Spinal cord (tissue), 10 donors: ENCODE results near the gene PEX10. TPM values are rescaled to one million over a fixed set of nuclear protein-coding genes. Genes with fewer than 3 reads are reported as not detected.

ENCODE experiments used
- DNase-seq, 6 donors: peaks; one replicate each; pipeline versions ENCODE4 v3.0.0 to v3.0.0-alpha.2; 2013 to 2015; ENCODE audit warnings: low spot score in 6 of 6, low read depth in 4 of 6
- H3K27ac ChIP-seq: one replicate; pipeline ENCODE4 v1.5.1; 2013; ENCODE audit warnings: low read depth, low read length, control low read depth
- H3K27me3 ChIP-seq: one replicate; pipeline ENCODE4 v1.6.1; 2013; ENCODE audit warnings: low read length; ENCODE audit not compliant: control insufficient read depth, insufficient read depth
- H3K36me3 ChIP-seq: one replicate; pipeline ENCODE4 v1.6.1; 2013; ENCODE audit warnings: low read length; ENCODE audit not compliant: control insufficient read depth, insufficient read depth
- H3K4me1 ChIP-seq: one replicate; pipeline ENCODE4 v1.6.1; 2013; ENCODE audit warnings: low read length; ENCODE audit not compliant: control insufficient read depth, insufficient read depth
- H3K4me3 ChIP-seq: one replicate; pipeline ENCODE4 v1.5.1; 2013; ENCODE audit warnings: low read depth, low read length, control low read depth
- H3K9me3 ChIP-seq: one replicate; pipeline ENCODE4 v1.6.1; 2013; ENCODE audit warnings: low read length; ENCODE audit not compliant: control insufficient read depth, insufficient read depth
- WGBS: methylation state at CpG from one replicate; pipeline ENCODE4 v1.1.5; 2013; ENCODE audit warnings: missing lambda C conversion rate; ENCODE audit not compliant: insufficient coverage; 5-methylcytosine and 5-hydroxymethylcytosine counted together
- polyA plus RNA-seq, 2 donors: library from polyadenylated mRNA; unstranded; fragments of 120-200 nt; gene quantifications; one replicate each; pipeline ENCODE4 v1.2.1, GENCODE V29; 2013; ENCODE audit not compliant: insufficient read length in 2 of 2
- total RNA-seq, 2 donors: library from RNA; depleted of rRNA in 1 of 2; stranded (reverse); fragments of 120-200 nt in 1 of 2; fragments of >200 nt in 1 of 2; gene quantifications; one replicate each; pipeline versions ENCODE4 v1.2.3 to v1.2.4, GENCODE V29; 2013 to 2014
- donor health status: healthy.

The PEX10 gene
- total and polyA plus RNA-seq, 4 donors = 17.7 to 36.9 (median 31.7) TPM

DNA sequence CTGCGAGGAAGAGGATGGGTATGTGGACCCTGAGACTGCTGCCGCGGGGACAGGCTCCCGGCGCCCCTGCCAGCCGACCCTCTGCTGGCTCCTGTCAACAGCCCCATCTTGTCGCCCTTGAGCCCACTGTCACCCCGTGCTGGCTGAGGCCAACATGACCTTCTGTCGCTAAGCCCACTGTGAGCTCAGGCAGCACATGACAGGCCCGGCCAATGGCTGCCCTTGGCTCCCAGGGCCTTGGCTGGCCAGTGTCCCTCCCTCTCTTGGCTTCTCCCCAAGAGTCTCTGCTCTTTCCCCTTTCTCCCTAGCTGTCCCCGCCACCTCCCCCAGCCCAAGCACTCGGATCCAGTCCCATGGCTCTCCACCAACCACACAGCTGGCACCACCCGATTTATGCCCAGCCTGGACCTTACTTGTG, 3.5 kb downstream of the PEX10 start:
- no peak overlapping the region for H3K27ac ChIP-seq

DNA sequence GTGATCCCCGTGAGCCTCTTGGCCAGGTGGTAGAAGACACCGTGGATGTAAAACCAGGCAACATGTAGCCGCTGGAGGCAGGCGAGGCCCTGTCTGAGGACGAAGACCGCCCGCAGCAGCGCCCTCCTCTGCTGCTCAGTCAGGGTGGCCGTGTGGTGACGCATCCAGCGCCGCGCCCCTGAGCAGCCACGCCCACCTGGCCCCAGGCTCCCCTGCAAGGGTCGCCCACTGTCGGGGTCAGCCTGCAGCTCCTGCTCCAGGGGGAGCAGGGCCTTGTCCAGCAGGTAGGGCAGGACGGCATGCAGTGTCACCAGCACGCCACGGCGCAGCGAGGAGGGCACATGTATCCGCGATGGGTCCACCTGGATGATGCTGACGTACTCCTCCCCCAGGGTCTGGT, 3.9 kb downstream of the PEX10 start:
- Histone ChIP-seq H3K36me3 (peaks cover 73% of the 10 kb centered on the region), H3K4me3 (no peak overlapping the region), H3K9me3 (no peaks in the 10 kb centered on the region), H3K27ac (no peak overlapping the region), H3K4me1 (peaks cover 17% of the 10 kb centered on the region), H3K27me3 (no peaks in the 10 kb centered on the region)
- 93% methylated on average over 24 of the region's 24 CpGs for WGBS
- DNase-seq = no peak

More for the DNA sequence above, 3.5 kb downstream of the PEX10 start:
- no peak overlapping the region for H3K4me3 ChIP-seq
- 85% methylated on average over 13 of the region's 13 CpGs for WGBS
- peaks cover 21% of the 10 kb centered on the region for H3K4me1 ChIP-seq
- peaks cover 69% of the 10 kb centered on the region for H3K36me3 ChIP-seq
- DNase-seq = no peak
- no peaks in the 10 kb centered on the region for H3K9me3 ChIP-seq
- no peaks in the 10 kb centered on the region for H3K27me3 ChIP-seq

DNA sequence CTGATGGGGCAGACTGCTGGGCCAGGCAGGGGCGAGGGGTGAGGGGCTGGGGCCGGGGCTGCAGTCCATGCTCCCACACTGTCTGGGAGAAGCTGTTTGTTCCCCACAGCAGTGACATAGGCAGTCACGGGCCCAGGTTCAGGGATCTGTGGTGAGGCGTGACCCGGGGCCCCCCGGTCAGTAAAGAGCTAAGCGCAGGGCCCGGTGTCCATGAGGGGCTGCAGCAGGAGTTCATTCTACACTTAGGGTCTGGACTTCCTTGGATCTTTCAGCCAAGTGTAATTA, 4.4 kb downstream of the PEX10 start:
- Histone ChIP-seq H3K27ac (no peak overlapping the region), H3K9me3 (no peaks in the 10 kb centered on the region), H3K4me3 (no peak overlapping the region), H3K4me1 (peaks cover 12% of the 10 kb centered on the region), H3K27me3 (no peaks in the 10 kb centered on the region), H3K36me3 (peaks cover 78% of the 10 kb centered on the region)
- 93% methylated on average over 8 of the region's 8 CpGs for WGBS
- DNase-seq = no peak

DNA sequence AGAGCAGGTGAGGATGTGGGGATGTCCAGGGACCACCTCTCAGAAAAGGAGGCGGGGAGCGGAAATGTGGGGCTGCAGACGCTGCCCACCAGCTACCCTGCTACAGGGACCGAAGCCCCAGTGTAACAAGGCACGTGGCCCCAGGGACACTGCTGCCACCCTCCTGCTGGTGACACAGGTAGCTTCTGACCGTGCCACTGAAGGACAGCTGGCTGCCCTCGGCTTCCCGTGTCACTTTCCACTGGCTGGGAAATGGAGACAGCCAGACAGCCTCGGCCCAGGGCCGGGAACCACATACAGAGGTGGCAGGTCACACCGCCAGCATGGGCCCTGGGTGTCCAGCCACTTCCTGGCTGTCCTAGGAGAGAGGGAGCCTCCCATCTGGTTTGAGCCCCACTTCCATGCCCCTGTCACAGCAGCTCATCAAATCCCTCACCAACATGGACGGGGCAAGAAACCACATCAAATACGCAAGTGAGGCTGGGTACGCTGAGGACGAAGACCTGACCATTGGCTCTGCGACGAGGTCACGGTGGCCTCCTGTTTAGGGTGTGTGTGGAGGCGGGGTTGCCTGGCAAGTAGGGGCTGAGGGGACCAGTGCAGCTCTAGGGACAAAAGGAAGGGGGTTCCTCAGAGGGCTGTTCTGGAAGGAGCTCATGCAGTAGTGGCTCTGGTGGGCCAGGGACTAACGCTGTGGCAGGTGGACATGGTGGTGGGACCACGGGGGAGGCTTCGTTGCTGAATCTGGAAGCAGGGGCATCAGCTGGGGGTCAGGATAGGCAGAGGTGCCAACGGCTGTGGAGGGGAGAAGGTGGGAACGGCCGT, 5.0 kb downstream of the PEX10 start:
- Histone ChIP-seq H3K4me1 (peaks cover 11% of the 10 kb centered on the region), H3K36me3 (peaks cover 84% of the 10 kb centered on the region), H3K9me3 (no peaks in the 10 kb centered on the region), H3K27ac (no peak overlapping the region), H3K4me3 (no peak overlapping the region), H3K27me3 (no peaks in the 10 kb centered on the region)
- 88% methylated on average over 22 of the region's 25 CpGs for WGBS
- DNase-seq = no peak

GRCh38 chr1:2406451-2407041, 5.8 kb downstream of the PEX10 start:
- Histone ChIP-seq H3K27ac (no peak overlapping the region), H3K4me3 (no peak overlapping the region)

DNA sequence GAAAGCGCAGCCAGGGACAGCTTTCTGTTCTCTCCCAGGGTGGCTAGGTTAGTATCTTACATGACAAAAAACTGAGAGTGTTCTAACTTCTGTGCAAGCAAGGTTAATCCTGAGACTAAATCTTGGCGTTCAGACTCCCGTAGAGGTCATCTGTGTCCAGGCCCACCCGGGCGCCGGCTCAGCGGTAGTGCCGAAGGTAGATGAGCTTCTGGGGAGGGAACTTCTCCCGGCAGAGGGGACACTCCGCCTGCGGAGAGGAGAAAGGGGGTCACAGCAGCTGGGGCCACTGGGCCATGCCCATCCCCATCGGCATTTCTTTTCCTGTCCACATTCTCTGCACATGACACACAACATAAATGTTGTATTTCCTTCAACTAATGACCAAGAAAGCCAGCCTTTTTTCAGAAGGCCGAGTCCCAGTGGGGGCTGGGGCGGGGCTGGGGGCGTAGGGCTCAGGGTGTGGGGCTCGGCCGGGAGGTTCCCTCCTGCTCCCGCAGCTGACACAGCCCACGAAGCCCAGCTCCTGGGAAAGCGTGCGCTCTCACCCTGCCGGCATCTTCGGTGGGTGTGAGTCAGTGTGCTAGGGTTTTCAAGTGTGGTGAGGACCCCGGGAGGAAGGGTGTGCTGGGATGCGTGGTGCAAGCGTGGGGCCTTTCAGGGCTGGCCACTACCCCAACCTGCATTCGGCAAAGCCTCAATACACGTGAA, 6.6 kb downstream of the PEX10 start:
- Histone ChIP-seq H3K27me3 (no peaks in the 10 kb centered on the region), H3K27ac (no peak overlapping the region), H3K36me3 (peaks cover 97% of the 10 kb centered on the region), H3K4me1 (peaks cover 4% of the 10 kb centered on the region), H3K9me3 (no peaks in the 10 kb centered on the region), H3K4me3 (no peak overlapping the region)
- no peak for DNase-seq
- WGBS = 82% methylated on average over 20 of the region's 28 CpGs

More at GRCh38 chr1:2406451-2407041, 5.8 kb downstream of the PEX10 start:
- no peaks in the 10 kb centered on the region for H3K9me3 ChIP-seq
- peaks cover 89% of the 10 kb centered on the region for H3K36me3 ChIP-seq
- DNase-seq = no peak
- peaks cover 5% of the 10 kb centered on the region for H3K4me1 ChIP-seq
- H3K27me3 ChIP-seq = no peaks in the 10 kb centered on the region
- WGBS = 78% methylated on average over 26 of the region's 26 CpGs

- 79% methylated on average over 19 of the region's 24 CpGs for WGBS
These were observed 7.4 kb downstream of the PEX10 start for GRCh38 chr1:2404890-2405511.

DNA sequence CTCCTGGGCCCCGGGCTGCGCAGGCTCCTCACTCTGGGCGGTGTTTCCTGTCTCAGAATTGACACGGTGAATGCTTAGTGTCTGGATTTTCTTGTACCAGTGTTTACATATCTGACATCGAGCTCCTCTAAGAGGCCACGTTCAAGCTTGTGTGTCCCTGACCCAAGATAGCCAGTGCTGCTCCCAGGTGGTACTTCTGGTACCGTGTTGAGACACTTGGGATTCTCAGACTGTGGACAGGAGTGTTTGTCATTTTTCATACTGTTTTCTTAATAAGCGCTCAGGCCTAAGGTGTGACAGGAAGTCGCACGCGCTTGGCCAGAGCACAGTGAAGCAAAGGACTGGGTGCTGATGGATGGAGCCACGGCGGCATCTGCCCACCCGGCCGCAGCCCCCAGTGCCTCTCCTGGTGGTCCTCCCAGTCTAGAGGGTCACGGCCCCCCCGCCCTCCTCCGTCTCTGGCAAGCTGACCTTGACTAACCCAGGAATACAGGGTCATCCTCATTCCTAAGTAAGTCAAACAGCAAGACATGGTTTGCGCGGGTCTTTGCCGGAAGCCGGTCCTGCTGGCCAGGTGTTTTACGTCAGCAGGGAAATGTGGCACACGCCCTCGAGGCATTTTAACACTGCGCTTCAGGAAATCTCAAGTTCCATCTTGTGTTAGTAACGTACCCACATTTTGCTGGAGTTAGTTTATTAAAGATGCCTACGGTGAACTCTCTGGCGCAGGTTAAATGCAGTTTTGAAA, 8.0 kb downstream of the PEX10 start:
- no peaks in the 10 kb centered on the region for H3K9me3 ChIP-seq
- no peaks in the 10 kb centered on the region for H3K4me1 ChIP-seq
- DNase-seq = no peak
- no peak overlapping the region for H3K27ac ChIP-seq
- 88% methylated on average over 29 of the region's 29 CpGs for WGBS
- H3K4me3 ChIP-seq = no peak overlapping the region
- H3K36me3 ChIP-seq = peaks cover 100% of the 10 kb centered on the region
- H3K27me3 ChIP-seq = no peaks in the 10 kb centered on the region

More at GRCh38 chr1:2404890-2405511, 7.4 kb downstream of the PEX10 start:
- H3K27me3 ChIP-seq = no peaks in the 10 kb centered on the region
- peaks cover 100% of the 10 kb centered on the region for H3K36me3 ChIP-seq
- no peaks in the 10 kb centered on the region for H3K9me3 ChIP-seq
- no peak overlapping the region for H3K4me3 ChIP-seq
- H3K27ac ChIP-seq = no peak overlapping the region
- no peaks in the 10 kb centered on the region for H3K4me1 ChIP-seq
- DNase-seq = no peak

DNA sequence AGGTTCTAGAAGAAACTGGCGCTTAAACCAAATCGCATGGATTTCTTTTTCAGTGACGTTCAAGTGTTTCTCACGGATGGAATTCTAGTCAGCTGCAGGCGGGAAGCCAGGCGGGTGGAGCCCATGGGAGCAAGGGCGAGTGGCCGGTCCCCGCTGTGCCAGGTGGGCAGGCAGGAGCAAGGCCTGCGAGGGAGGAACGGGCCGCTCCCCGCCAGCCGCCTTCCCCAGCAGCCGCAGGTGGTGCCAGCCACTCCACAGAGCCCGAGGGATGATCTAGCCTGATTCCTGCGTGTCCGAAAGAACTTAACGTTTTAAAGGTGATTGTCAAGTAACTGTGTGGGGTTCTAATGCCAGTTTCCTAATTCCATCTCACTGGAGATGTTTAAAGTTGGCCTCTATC, 9.1 kb downstream of the PEX10 start:
- no peak overlapping the region for H3K4me3 ChIP-seq
- H3K27me3 ChIP-seq = no peaks in the 10 kb centered on the region
- peaks cover 100% of the 10 kb centered on the region for H3K36me3 ChIP-seq
- DNase-seq = no peak
- no peaks in the 10 kb centered on the region for H3K4me1 ChIP-seq
- H3K9me3 ChIP-seq = no peaks in the 10 kb centered on the region
- H3K27ac ChIP-seq = no peak overlapping the region
- WGBS = 87% methylated on average over 10 of the region's 19 CpGs
